Superior temporal gyrus (tissue), 1 donor: ENCODE measurements around the gene SNX21.
"Not testable (repeated sequence)": the region's sequence is repeated elsewhere in the genome, so short reads cannot be mapped to it uniquely, and the experiment has no call there.

Experiments used
- DNase-seq: peaks from one replicate; pipeline ENCODE4 v3.0.0-alpha.2; 2016; ENCODE audit errors: extremely low spot score

Gene SNX21

GRCh38 chr20:45823949-45824835, 9.4 kb upstream of the SNX21 start:
- DNase-seq: no peak

GRCh38 chr20:45826381-45827019, 7.1 kb upstream of the SNX21 start:
- no peak for DNase-seq

- DNase-seq: no peak
Measured at GRCh38 chr20:45827030-45827652, 6.5 kb upstream of the SNX21 start, which contains the start of gene TNNC2. TNNC2 (minus strand) TSS chr20:45827312; CDS start chr20:45827248, 64 bp downstream.

- DNase-seq: no peak
Measured at GRCh38 chr20:45827712-45828111, 5.9 kb upstream of the SNX21 start.

GRCh38 chr20:45828589-45828988, 5.0 kb upstream of the SNX21 start:
- DNase-seq: no peak

DNA sequence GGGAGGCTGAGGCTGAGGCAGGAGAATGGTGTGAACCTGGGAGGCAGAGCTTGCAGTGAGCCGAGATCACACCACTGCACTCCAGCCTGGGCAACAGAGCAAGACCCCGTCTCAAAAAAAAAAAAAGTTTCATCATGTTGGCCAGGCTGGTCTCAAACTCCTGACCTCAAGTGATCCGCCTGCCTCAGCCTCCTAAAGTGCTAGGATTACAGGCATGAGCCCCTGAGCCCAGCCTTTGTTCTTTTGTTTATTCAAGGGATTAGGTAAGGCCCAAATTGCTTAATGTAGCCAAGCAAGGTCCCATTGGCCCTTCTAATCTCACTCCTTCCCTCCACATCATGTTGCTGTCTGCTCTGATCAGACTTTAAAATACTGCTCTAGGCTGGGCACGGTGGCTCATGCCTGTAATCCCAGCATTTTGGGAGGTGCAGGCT, 3.9 kb upstream of the SNX21 start:
- not testable (repeated sequence) for DNase-seq

- DNase-seq: no peak
Measured at GRCh38 chr20:45832619-45833018, 980 bp upstream of the SNX21 start.

DNA sequence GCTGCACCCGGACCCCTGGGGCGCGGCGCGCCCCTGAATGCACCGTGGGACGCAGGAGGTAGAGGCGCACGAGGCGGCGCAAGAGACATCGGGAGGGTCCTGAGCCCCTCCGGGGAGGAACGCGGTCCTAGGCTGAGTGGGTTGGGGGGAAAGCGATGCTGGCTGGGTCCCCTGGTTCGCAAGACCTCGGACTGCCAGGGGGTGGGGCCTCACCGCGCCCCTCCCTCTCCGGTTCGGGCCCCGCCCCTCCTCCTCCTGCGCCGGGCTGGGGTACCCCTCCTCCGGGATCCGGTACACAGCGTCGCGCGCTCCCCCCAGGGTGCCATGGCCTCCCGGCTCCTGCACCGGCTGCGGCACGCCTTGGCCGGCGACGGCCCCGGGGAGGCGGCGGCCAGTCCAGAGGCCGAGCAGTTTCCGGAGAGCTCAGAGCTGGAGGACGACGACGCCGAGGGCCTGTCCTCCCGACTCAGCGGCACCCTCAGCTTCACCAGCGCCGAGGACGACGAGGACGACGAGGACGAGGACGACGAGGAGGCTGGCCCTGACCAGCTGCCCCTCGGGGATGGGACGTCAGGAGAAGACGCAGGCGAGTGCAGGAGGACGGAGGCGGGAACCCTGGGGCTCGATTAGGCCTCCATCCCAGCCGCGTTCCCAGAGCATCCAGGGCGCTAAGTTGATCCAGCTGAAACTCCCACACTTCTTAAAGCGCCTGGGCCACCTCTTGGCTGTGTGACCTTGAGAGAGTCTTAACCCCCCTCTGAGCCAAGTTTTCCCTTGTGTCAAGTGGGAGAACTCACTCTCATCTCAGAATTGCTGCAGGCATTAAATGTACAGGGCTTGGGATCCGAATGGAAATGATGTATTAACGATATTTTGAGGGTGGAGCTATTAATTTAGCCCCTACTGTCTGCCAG, 541 bp downstream of the SNX21 start:
- DNase-seq: peak; percentile 60

DNA sequence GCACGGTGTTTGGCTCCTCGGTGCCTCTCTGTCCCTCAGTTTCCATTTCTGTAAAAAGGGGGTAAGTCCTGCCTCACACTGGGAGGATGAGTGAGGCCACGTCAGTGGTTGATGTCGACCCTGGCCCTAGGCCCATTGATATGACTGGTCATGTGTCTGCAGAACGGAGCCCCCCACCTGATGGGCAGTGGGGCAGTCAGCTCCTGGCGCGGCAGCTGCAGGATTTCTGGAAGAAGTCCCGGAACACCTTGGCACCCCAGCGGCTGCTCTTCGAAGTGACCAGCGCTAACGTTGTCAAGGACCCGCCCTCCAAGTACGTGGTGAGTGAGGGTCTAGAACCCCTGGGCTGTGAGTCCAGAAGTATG, 1.2 kb downstream of the SNX21 start:
- DNase-seq: no peak

DNA sequence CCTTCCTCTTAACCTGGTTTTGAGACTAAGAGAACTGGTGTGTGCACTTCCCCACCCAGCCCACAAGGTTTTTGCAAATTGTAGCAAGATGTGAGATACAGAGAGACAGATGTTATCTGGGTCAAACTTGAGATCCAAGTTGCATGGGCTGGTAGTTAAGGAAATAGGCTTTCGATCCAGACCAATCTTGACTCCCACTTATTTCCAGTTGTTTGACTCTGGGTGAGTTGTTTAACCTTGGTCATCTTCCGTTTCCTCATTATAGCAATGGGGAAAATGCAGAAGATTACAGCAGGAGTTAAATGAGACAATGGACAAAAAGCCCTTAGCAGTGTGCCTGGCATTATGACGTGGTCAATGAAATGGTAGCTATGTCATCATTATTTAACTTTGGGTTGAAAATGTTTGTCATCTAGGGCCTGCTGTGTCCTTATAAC, 1.7 kb downstream of the SNX21 start:
- no peak for DNase-seq

DNA sequence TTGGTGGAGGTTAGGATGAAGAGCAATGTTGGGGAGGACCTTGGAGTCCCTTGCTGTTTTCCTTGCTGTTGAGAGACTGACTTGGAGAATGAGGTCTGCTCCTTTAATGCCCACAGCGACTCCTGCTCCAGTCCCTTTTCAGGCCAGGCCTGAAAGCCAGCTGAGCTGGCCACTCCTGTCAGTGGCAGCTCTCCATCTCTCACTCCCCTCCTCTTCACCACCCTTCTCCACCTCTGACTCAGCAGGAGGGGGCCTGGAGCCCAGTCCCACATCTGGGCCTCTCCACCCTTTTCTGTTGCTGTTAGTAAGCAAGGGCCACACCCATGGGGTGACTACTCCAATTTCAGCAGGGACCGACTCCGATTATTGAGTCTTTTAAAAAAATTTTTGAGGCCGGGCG, 2.2 kb downstream of the SNX21 start:
- no peak for DNase-seq

GRCh38 chr20:45836841-45837240, 3.2 kb downstream of the SNX21 start:
- DNase-seq: no peak

- DNase-seq: no peak
Measured at GRCh38 chr20:45840700-45841198, 7.2 kb downstream of the SNX21 start.

- no peak for DNase-seq
Measured at GRCh38 chr20:45841407-45842129, 8.0 kb downstream of the SNX21 start.

DNA sequence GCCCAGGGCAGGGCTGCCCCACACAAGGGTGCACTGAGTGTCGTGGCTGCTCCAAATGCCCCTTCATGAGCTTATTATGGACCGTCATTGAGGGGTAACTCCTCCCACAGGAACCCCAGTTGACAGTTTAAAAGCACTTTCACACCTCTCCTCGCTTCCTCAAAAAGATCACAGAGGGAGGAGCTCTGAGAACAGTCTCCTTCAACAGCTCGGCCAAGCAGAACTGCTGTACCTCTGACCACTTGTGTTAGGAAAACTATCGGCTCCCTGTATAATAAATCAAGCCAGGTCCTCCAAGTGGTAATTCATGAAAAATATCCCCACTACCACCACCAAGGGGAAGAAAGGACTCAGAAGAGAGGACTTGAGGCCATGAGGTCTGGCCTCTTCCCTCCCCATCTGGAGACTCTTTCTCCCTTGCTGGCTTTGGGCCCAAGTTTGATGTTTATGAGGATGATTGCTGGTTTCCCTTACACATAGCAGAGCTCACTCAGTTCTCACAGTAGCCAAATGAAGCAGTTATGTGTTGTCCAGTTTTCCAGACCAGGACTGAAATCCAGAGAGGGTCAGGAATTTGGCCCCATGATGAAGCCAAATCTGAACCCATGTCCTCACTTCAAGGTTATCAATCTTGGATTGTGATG, 8.7 kb downstream of the SNX21 start:
- no peak for DNase-seq

DNA sequence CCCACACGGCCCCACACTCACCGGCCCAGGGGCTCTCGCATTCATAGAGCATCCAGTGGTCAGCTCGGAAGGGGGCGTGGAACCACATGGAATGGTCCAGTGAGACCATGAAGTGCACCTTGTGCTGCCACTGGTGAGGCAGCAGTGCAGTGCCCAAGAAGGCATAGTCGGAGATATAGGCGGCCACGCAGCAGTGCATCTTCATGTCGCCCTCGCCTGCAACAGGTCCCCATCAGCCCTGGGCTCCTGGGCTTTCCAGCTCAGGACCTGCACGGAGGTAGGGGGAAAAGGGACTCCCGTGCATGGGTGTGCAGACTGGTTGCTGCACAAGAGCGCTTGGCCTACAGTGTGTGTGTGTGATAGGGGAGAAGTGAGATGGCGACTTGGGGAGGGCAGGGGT, 9.9 kb downstream of the SNX21 start:
- DNase-seq: no peak

GRCh38 chr20:45845452-45845851, 11.9 kb downstream of the SNX21 start:
- DNase-seq: no peak

DNA sequence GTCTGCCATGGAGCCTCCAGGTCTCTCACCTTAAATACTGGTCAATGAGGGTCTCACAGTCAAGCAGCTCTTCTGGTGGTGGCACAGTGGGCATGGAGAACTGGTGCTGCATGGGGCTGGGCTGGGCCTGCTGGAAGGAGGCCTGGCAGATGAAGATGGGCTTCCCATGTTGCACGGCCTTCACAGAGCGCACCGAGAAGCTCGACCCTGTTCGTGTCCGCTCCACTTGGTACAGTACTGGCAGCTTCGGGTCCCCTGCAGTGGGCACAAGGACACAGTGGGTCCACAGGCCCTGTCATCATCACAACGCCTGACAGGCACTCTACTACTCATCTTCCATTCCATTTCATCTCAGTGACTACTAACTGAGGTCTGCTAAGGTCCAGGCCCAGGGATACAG, 14.8 kb downstream of the SNX21 start:
- no peak for DNase-seq

DNA sequence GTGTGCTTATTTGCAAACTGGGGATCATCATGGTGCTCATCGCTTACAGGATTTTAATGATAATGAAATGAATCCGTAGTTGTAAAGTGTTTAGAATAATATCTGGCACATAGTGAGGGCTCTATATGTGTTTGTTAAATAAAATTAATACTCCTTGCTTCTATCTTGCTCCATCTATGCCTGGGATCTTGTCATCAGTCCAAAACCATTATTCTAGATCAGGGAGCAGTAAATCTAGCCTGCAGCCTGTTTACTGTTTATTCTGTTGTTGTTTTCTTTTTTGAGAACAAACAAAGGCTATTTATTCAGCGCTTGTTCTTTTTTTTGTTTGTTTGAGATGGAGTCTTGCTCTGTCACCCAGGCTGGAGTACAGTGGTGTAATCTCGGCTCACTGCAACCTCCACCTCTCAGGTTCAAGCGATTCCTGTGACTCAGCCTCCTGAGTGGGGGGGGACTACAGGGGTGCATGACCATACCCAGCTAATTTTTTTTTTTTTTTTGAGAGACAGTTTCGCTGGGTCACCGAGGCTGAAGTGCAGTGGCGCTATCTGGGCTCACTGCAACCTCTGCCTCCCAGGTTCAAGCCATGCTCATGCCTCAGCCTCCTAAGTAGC, 15.5 kb downstream of the SNX21 start:
- DNase-seq: no peak

- no peak for DNase-seq
Measured at GRCh38 chr20:45850238-45850637, 16.6 kb downstream of the SNX21 start.
